Neural cell (in vitro differentiated cells): ENCODE data around the gene TIMELESS. TPM values are rescaled to one million over a fixed set of nuclear protein-coding genes. Genes with fewer than 3 reads are reported as not detected.
"Not testable (repeated sequence)": the region's sequence is repeated elsewhere in the genome, so short reads cannot be mapped to it uniquely, and the experiment has no call there.

Experiments used
- H2AFZ ChIP-seq: fragments of 200-600, 300-800 bp; sonication (generic), shearing (Covaris generic); 2 replicates; pipeline ENCODE4 v1.6.0; 2014; ENCODE audit warnings: low read depth, mild to moderate bottlenecking, antibody characterized with exemption, low read length, moderate library complexity
- H3F3A ChIP-seq: fragments of 200-600 bp; shearing (Covaris generic); 2 replicates; pipeline ENCODE4 v1.6.1; 2016; ENCODE audit warnings: mild to moderate bottlenecking, moderate library complexity, mixed read lengths, antibody characterized with exemption, low read length; ENCODE audit not compliant: insufficient read depth, poor library complexity, severe bottlenecking
- H3K27ac ChIP-seq: fragments of 200-600, 300-800 bp; sonication (generic), shearing (Covaris generic); 2 replicates; pipeline ENCODE4 v1.5.1; 2014; ENCODE audit warnings: mild to moderate bottlenecking, low read length, moderate library complexity
- H3K27me3 ChIP-seq: fragments of 300-800, 200-600 bp; sonication (generic), shearing (Covaris generic); 2 replicates; pipeline ENCODE4 v1.6.0; 2014; ENCODE audit warnings: mild to moderate bottlenecking, low read depth, low read length, moderate library complexity; ENCODE audit not compliant: insufficient read depth
- H3K36me3 ChIP-seq: fragments of 300-800, 200-600 bp; sonication (generic), shearing (Covaris generic); 2 replicates; pipeline ENCODE4 v1.5.1; 2014; ENCODE audit warnings: mild to moderate bottlenecking, antibody characterized with exemption, low read length, moderate library complexity; ENCODE audit not compliant: insufficient read depth
- H3K4me2 ChIP-seq: fragments of 300-800, 200-600 bp; sonication (generic), shearing (Covaris generic); 2 replicates; pipeline ENCODE4 v1.6.0; 2014; ENCODE audit warnings: mild to moderate bottlenecking, low read length
- H3K4me3 ChIP-seq: fragments of 300-800, 200-600 bp; sonication (generic), shearing (Covaris generic); 2 replicates; pipeline ENCODE4 v1.5.1; 2014; ENCODE audit warnings: mild to moderate bottlenecking, low read length, moderate library complexity
- H3K79me2 ChIP-seq: fragments of 200-600 bp; shearing (Covaris generic); replicated peaks from 2 replicates; pipeline ENCODE4 v1.6.0; 2014; ENCODE audit warnings: mild to moderate bottlenecking, low read length, moderate library complexity; ENCODE audit not compliant: insufficient read depth
- H3K9ac ChIP-seq: fragments of 300-800, 200-600 bp; sonication (generic), shearing (Covaris generic); 2 replicates; pipeline ENCODE4 v1.6.1; 2016; ENCODE audit warnings: mild to moderate bottlenecking, low read length, mixed read lengths
- H3K9me2 ChIP-seq: fragments of 200-600 bp; shearing (Covaris generic); 2 replicates; pipeline ENCODE4 v1.6.1; 2016; ENCODE audit warnings: mild to moderate bottlenecking, low read length, mixed read lengths; ENCODE audit not compliant: insufficient read depth
- H3K9me3 ChIP-seq: fragments of 200-600, 300-800 bp; sonication (generic), shearing (Covaris generic); 2 replicates; pipeline ENCODE4 v1.6.1; 2016; ENCODE audit warnings: mild to moderate bottlenecking, mixed run types, low read length, moderate library complexity, mixed read lengths
- H4K20me1 ChIP-seq: fragments of 200-600 bp; shearing (Covaris generic); 2 replicates; pipeline ENCODE4 v1.6.1; 2016; ENCODE audit warnings: mild to moderate bottlenecking, mixed run types; ENCODE audit not compliant: insufficient read depth
- CTCF ChIP-seq: fragments of 450-650 bp; IDR thresholded peaks from 2 replicates; pipeline ENCODE4 v1.5.1; 2014; ENCODE audit warnings: antibody characterized with exemption, mild to moderate bottlenecking, moderate library complexity; ENCODE audit not compliant: poor library complexity, severe bottlenecking
- EP300 ChIP-seq: fragments of 450-650 bp; conservative IDR thresholded peaks from 2 replicates; pipeline ENCODE4 v1.6.1; 2014; ENCODE audit warnings: antibody characterized with exemption, mild to moderate bottlenecking, moderate library complexity; ENCODE audit not compliant: poor library complexity, severe bottlenecking
- EZH2 ChIP-seq: fragments of 200-600, 300-800 bp; shearing (Covaris generic), sonication (generic); IDR thresholded peaks from 2 replicates; pipeline ENCODE4 v1.6.1; 2014; ENCODE audit warnings: antibody characterized with exemption, low read length, borderline replicate concordance, mild to moderate bottlenecking; ENCODE audit not compliant: insufficient read depth, poor library complexity, severe bottlenecking
- MXI1 ChIP-seq: fragments of 450-650 bp; conservative IDR thresholded peaks from 2 replicates; pipeline ENCODE4 v1.6.1; 2014; ENCODE audit warnings: antibody characterized with exemption, mild to moderate bottlenecking; ENCODE audit not compliant: poor library complexity, severe bottlenecking
- POLR2AphosphoS5 ChIP-seq: IDR thresholded peaks from 2 replicates; pipeline ENCODE4 v1.6.1; 2012
- RAD21 ChIP-seq: fragments of 450-650 bp; conservative IDR thresholded peaks from 2 replicates; pipeline ENCODE4 v1.6.1; 2014; ENCODE audit warnings: antibody characterized with exemption, mild to moderate bottlenecking, moderate library complexity
- SMC3 ChIP-seq: fragments of 450-650 bp; conservative IDR thresholded peaks from 2 replicates; pipeline ENCODE4 v1.6.1; 2014; ENCODE audit warnings: antibody characterized with exemption, mild to moderate bottlenecking, moderate library complexity; ENCODE audit not compliant: poor library complexity
- TAF1 ChIP-seq: IDR thresholded peaks from 2 replicates; pipeline ENCODE4 v1.6.1; 2012; ENCODE audit warnings: low read depth
- polyA plus RNA-seq: library from polyadenylated mRNA; depleted of rRNA; stranded (reverse); fragments of >200 nt; gene quantifications from 2 replicates; pipeline ENCODE4 v1.2.3, GENCODE V29; 2014
- TF ChIP-seq, protein P1 (sequence below): IDR thresholded peaks from 2 replicates; pipeline ENCODE4 v1.6.1; 2012; ENCODE audit warnings: borderline replicate concordance

TIMELESS gene
- polyA plus RNA-seq, 1 donor from 2014 or later = 2.5 TPM

DNA sequence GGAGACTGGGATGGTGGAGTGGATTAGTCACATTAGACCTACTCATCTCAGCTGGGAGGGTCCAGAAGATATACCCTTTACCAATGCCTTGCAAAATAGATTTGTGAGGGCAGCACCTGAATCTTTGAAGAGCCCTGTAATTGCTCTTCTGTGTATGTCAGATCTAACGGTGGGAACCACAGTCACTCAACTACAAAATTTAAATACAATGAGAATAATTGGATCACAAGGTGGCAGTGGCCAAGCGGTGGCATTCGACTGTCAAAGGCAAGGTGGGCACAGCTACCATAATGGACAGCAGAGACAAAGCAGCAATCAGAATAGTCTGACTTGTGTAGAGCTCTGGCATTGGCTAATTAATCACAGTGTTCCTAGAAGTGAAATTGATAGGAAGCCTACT, 49.8 kb downstream of the TIMELESS start:
- H3K9me3 ChIP-seq, H3K36me3 ChIP-seq, H2AFZ ChIP-seq, H4K20me1 ChIP-seq, H3K4me3 ChIP-seq, H3F3A ChIP-seq, H3K27ac ChIP-seq, H3K9me2 ChIP-seq, H3K4me2 ChIP-seq, H3K27me3 ChIP-seq, H3K79me2 ChIP-seq, H3K9ac ChIP-seq: not testable (repeated sequence)

- H3K9me3 ChIP-seq = no peaks in the 10 kb centered on the region
- H3K27me3 ChIP-seq = no peaks in the 10 kb centered on the region
- H3K9ac ChIP-seq = no peak overlapping the region
- H3F3A ChIP-seq = no peaks in the 10 kb centered on the region
- H3K4me3 ChIP-seq = no peak overlapping the region
- no peaks in the 10 kb centered on the region for H3K79me2 ChIP-seq
- no peak overlapping the region for H3K27ac ChIP-seq
- no peaks in the 10 kb centered on the region for H3K9me2 ChIP-seq
- no peak overlapping the region for H3K4me2 ChIP-seq
- H2AFZ ChIP-seq = no peak overlapping the region
- TF ChIP-seq EP300 (no peak), POLR2AphosphoS5 (no peak), TAF1 (no peak), CTCF (no peak), EZH2 (no peak), RAD21 (no peak), MXI1 (no peak), SMC3 (no peak)
- TF ChIP-seq, protein P1, sequence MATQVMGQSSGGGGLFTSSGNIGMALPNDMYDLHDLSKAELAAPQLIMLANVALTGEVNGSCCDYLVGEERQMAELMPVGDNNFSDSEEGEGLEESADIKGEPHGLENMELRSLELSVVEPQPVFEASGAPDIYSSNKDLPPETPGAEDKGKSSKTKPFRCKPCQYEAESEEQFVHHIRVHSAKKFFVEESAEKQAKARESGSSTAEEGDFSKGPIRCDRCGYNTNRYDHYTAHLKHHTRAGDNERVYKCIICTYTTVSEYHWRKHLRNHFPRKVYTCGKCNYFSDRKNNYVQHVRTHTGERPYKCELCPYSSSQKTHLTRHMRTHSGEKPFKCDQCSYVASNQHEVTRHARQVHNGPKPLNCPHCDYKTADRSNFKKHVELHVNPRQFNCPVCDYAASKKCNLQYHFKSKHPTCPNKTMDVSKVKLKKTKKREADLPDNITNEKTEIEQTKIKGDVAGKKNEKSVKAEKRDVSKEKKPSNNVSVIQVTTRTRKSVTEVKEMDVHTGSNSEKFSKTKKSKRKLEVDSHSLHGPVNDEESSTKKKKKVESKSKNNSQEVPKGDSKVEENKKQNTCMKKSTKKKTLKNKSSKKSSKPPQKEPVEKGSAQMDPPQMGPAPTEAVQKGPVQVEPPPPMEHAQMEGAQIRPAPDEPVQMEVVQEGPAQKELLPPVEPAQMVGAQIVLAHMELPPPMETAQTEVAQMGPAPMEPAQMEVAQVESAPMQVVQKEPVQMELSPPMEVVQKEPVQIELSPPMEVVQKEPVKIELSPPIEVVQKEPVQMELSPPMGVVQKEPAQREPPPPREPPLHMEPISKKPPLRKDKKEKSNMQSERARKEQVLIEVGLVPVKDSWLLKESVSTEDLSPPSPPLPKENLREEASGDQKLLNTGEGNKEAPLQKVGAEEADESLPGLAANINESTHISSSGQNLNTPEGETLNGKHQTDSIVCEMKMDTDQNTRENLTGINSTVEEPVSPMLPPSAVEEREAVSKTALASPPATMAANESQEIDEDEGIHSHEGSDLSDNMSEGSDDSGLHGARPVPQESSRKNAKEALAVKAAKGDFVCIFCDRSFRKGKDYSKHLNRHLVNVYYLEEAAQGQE = no peak
- H3K36me3 ChIP-seq = no peaks in the 10 kb centered on the region
- H4K20me1 ChIP-seq = no peaks in the 10 kb centered on the region
Measured at GRCh38 chr12:56398324-56398723, 50.9 kb downstream of the TIMELESS start.

- Histone ChIP-seq H2AFZ (no peak overlapping the region), H3K27ac (no peak overlapping the region), H3K36me3 (no peaks in the 10 kb centered on the region), H3K9ac (no peak overlapping the region), H3K9me2 (no peaks in the 10 kb centered on the region), H3K4me3 (no peak overlapping the region), H4K20me1 (no peaks in the 10 kb centered on the region), H3K27me3 (no peaks in the 10 kb centered on the region), H3K4me2 (no peak overlapping the region), H3K79me2 (no peaks in the 10 kb centered on the region), H3F3A (no peaks in the 10 kb centered on the region), H3K9me3 (no peaks in the 10 kb centered on the region)
- no peak for TF ChIP-seq TAF1
- no peak for TF ChIP-seq CTCF
- no peak for TF ChIP-seq EZH2
- TF ChIP-seq MXI1 = no peak
- no peak for TF ChIP-seq SMC3
- TF ChIP-seq EP300 = no peak
- no peak for TF ChIP-seq POLR2AphosphoS5
- TF ChIP-seq, protein P1 = no peak
- no peak for TF ChIP-seq RAD21
Measured at GRCh38 chr12:56392331-56392730, 56.9 kb downstream of the TIMELESS start.
